Prostate gland (tissue), 2 donors: ENCODE results near the gene SERPINA6.

Experiments
- POLR2AphosphoS5 ChIP-seq: sonication (generic); formaldehyde crosslinking; IDR thresholded peaks from one replicate; pipeline ENCODE4 v1.6.1; 2017; ENCODE audit warnings: antibody characterized with exemption
- TF ChIP-seq, protein P1 (sequence below), 4 experiments: fragments of 200-600 bp in 2 of 4; fragments of 450-650 bp in 2 of 4; sonication (generic) in 2 of 4; IDR thresholded peaks; 1 replicate in 3 of 4; 2 replicates in 1 of 4; pipeline ENCODE4 v1.5.1; 2016 to 2019; ENCODE audit warnings: antibody characterized with exemption in 4 of 4, mild to moderate bottlenecking in 2 of 4, moderate library complexity in 2 of 4

DNA sequence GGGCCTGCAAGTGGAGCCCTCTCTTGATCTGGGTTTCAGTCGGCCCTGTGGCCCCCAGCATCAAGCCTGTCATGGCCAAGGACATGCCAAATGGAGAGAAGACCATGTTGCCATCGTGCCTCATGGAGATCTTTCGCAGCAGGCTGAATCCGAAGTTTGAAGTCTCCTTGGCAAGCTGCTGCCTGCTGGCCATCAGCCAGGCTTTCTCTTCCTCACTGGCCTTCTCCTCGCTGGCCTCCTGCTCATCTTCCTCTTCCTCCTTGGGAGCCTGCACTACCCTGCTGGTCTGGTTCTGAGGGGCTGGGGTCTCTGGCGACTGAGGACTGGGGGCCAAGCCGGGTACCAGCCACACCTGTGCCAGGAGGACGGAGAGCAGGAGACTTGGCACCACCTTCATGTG lies 32.9 kb downstream of the SERPINA6 start:
- TF ChIP-seq, protein P1, sequence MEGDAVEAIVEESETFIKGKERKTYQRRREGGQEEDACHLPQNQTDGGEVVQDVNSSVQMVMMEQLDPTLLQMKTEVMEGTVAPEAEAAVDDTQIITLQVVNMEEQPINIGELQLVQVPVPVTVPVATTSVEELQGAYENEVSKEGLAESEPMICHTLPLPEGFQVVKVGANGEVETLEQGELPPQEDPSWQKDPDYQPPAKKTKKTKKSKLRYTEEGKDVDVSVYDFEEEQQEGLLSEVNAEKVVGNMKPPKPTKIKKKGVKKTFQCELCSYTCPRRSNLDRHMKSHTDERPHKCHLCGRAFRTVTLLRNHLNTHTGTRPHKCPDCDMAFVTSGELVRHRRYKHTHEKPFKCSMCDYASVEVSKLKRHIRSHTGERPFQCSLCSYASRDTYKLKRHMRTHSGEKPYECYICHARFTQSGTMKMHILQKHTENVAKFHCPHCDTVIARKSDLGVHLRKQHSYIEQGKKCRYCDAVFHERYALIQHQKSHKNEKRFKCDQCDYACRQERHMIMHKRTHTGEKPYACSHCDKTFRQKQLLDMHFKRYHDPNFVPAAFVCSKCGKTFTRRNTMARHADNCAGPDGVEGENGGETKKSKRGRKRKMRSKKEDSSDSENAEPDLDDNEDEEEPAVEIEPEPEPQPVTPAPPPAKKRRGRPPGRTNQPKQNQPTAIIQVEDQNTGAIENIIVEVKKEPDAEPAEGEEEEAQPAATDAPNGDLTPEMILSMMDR (IDR thresholded peaks at IDR 0.05): no peak
- no peak for TF ChIP-seq POLR2AphosphoS5
